Measurements from ENCODE around the gene NOD1.
"Not testable (repeated sequence)": the region's sequence is repeated elsewhere in the genome, so short reads cannot be mapped to it uniquely, and the experiment has no call there.

Gene NOD1

GRCh38 chr7:30412782-30413504 lies 65.6 kb downstream of the NOD1 start:
- no peak for DNase-seq

DNA sequence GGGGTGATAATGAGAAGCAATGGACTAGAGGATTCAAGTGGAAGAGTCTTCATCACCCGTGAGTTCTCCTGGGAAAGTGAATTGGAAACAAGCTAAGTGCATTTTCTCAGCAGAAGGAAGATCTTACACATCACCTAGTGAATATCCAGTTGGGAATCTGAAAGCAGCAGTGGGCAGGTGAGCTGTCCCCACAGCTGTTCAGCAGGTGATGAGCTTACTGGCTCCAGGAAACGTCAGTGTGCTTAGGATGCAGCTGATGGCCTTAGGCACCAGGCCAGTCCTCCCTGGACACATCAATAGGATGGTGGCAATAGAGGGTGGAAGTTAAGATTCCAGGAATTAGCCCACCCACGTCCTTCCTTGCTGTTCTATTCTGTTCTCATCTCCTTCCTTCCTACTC lies 66.7 kb downstream of the NOD1 start:
- no peak for DNase-seq

DNA sequence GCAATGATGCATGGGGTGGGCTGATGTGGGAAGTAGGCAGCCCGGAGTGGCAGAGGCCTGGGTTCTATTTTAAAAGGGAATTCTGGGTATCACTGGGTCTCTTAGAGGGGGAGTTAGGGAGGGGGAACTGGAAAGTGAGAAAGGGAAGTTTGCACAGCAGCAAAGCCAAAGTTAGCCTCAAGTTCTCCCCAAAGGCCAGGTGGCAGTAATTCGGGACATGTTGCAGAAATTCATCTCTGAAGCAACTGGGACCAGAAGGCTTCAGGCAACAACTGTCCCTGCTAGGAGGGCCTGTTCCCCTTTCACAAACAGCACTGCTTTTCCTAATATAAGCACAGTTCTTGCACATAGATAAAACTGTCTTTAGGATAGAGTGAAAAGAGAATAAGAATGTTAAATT lies 67.4 kb downstream of the NOD1 start:
- no peak for DNase-seq

DNA sequence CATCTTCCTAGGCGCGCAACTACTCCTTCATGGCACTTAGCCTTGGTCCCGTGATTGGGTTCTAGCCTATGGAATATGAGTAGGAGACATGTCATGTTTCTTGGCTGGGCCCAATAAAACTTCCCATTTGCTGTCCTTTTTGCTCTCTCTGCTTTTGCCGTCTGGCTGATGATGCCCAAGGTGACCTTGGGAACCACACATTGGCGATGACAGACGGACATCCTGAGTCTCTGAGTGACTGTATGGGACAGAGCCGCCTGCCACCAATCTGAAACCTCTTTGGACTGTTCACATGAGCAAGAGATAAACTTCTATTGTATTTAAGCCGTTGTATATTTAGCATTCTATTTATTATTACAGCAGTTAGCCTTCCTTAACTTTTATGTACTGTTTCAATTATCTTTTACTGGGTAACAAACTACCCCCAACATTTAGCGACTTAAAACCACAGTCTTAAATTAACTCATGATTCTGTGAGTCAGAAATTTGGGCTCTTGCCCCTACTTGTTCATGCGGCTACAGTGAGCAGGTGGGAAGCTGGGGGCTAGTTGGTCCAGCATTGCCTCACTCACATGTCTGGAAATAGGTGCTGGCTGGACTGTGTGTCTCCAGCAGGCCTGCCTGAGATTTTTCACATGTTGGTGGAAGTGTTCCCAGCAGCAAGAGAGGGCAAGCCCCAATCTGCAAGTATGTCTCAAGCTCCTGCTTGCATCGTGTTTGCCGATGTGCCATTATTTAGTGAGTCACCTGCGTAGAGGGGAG lies 71.7 kb downstream of the NOD1 start:
- no peak for DNase-seq

- DNase-seq = no peak
Measured at GRCh38 chr7:30405179-30405578, 73.4 kb downstream of the NOD1 start.

GRCh38 chr7:30403477-30403876 lies 75.1 kb downstream of the NOD1 start:
- no peak for DNase-seq

DNA sequence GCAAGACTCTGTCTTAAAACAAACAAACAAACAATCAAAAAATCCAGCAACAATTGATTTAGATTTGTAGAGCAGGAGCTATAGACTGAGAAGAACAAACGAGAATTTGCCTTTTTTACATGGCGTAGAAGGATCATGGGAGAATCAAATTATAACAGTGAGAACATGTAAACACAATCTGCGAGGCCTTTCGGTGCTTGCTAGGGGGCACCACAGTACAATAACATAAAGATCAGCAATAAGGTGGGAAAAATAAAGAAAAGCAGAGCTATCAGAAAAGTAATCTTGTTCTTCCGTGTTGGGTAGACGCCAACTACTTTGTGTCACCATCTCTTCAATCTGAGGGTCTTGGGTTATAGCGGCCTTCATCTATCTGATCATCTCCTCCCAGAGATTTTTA lies 82.2 kb downstream of the NOD1 start:
- no peak for DNase-seq

- no peak for DNase-seq
Measured at GRCh38 chr7:30395676-30396075, 82.9 kb downstream of the NOD1 start.

DNA sequence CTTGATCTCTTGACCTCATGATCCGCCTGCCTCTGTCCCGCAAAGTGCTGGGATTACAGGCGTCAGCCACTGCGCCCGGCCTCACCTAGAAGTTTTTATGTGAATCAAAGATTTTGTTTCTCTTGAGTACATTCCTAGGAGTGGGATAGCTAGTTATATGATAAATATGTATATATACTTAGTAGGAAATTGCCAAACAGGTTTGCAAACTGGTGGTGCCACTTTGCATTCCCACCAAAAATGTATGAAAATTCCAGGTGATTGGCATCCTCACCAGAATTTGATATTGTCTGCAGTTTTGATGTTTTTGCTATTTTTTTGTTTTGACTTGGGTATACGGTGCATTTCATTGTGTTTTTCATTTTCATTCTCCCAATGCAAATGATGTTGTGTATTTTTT lies 86.8 kb downstream of the NOD1 start:
- no peak for DNase-seq

GRCh38 chr7:30390736-30391636 lies 87.6 kb downstream of the NOD1 start:
- no peak for DNase-seq

GRCh38 chr7:30389791-30390190 lies 88.8 kb downstream of the NOD1 start:
- DNase-seq = no peak

DNA sequence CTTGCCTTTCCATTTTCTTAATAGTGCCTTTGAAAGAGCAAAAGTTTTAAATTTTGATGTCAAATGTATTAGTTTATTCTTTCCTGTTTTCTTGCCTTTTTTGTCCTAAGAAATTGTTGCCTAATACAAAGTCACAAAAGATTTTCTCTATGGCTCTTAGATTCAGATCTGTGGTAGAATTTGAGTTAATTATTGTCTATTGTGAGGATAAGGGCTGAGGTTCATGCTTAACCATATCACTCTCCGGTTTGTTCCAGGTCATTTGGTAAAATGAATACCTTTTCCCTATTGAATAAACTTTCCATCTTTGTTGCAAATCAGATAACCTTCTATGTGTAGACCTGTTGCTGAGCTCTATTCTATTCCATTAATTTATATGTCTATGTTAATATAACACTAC lies 96.0 kb downstream of the NOD1 start:
- no peak for DNase-seq

DNA sequence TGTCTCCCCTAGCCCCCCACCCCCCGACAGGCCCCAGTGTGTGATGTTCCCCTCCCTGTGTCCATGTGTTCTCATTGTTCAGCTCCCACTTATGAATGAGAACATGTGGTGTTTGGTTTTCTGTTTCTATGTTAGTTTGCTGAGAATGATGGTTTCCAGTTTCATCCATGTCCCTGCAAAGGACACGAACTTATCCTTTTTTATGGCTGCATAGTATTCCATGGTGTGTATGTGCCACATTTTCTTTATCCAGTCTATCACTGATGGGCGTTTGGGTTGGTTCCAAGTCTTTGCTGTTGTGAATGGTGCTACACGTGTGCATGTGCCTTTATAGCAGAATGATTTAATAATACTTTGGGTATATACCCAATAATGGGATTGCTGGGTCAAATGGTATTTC lies 97.8 kb downstream of the NOD1 start:
- DNase-seq = not testable (repeated sequence)

- DNase-seq = no peak
Measured at GRCh38 chr7:30380294-30380693, 98.3 kb downstream of the NOD1 start.

DNA sequence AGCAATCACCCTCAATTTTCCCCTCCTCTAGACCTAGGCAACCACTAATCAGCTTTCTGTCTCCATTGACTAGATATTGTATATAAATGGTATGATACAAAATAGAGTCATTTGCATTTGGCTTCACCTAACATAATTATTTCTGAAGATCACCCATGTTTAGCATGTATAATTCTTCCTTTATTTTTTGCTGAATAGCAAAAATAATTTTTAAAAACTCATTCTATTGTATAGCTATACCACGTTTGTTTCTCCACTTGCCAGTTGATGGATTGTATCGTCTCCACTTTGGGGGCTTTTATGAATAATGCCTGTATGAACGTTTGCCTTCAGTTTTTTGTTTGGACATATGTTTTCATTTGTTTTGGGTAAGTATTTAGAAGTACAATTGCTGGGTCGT lies 98.8 kb downstream of the NOD1 start:
- no peak for DNase-seq

GRCh38 chr7:30379131-30379530 lies 99.5 kb downstream of the NOD1 start:
- DNase-seq = no peak

GRCh38 chr7:30378275-30378674 lies 100.3 kb downstream of the NOD1 start:
- DNase-seq = no peak

Data from right forelimb (tissue), 1 donor.